HAP-1 (cell line): Measurements from ENCODE around the gene BTRC.

Experiments used
- DNase-seq, 2 experiments: peaks; one replicate each; pipeline ENCODE4 v3.0.0-alpha.2; 2016 to 2020; ENCODE audit warnings: low spot score in 2 of 2
- H3K27me3 ChIP-seq: fragments of 250-450 bp; sonication (Bioruptor Pico); 2 replicates; pipeline ENCODE4 v1.5.1; 2020; ENCODE audit warnings: low read depth, mild to moderate bottlenecking, moderate library complexity
- H3K36me3 ChIP-seq: fragments of 250-450 bp; sonication (Bioruptor Pico); replicated peaks from 2 replicates; pipeline ENCODE4 v1.5.1; 2020; ENCODE audit warnings: mild to moderate bottlenecking
- H3K4me1 ChIP-seq: fragments of 250-450 bp; sonication (Bioruptor Pico); 2 replicates; pipeline ENCODE4 v1.5.1; 2020; ENCODE audit warnings: mild to moderate bottlenecking
- H3K4me3 ChIP-seq: fragments of 250-450 bp; sonication (Bioruptor Pico); 2 replicates; pipeline ENCODE4 v1.5.1; 2020; ENCODE audit warnings: mild to moderate bottlenecking, moderate library complexity
- H3K9me3 ChIP-seq: fragments of 250-450 bp; sonication (Bioruptor Pico); 2 replicates; pipeline ENCODE4 v1.5.1; 2020; ENCODE audit warnings: mild to moderate bottlenecking, moderate library complexity
- in situ Hi-C: fragments of 300-500 bp; cut with MboI; formaldehyde crosslinking; loops from 3 replicates; pipeline ENCODE4 v1.14.3; 2020; ENCODE audit warnings: low sequenced_read_pairs, inconsistent platforms, mixed read lengths

Gene BTRC

DNA sequence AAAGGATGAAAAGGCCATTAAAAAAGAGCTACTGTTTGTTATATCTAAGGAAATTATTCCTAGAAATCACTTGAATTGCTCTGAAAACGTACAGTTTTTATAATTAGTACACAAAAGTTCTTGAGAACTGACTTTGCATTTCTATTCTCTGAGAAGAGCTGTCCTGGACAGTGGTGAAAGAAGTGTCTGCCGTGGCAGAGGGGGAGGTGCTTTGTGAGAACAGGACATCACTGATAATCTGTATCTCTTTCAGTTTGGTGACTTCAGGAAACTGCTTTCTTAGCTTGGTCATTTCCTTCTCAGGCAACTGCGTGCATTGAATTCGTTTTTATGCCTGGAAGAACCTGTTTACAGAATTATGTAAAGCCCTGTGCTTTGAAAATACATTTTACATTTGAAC, 182.0 kb downstream of the BTRC start:
- in situ Hi-C loops: no loop called here
- Histone ChIP-seq H3K4me1 (peaks cover 18% of the 10 kb centered on the region), H3K36me3 (no peaks in the 10 kb centered on the region), H3K4me3 (no peak overlapping the region), H3K27me3 (no peaks in the 10 kb centered on the region), H3K9me3 (no peaks in the 10 kb centered on the region)
- peak; percentile 26 to 32 for DNase-seq

GRCh38 chr10:101536800-101537199, 182.8 kb downstream of the BTRC start:
- Histone ChIP-seq H3K36me3 (no peaks in the 10 kb centered on the region), H3K4me1 (peaks cover 18% of the 10 kb centered on the region)
- peak in 1 of 2 experiments; percentile 20 for DNase-seq

DNA sequence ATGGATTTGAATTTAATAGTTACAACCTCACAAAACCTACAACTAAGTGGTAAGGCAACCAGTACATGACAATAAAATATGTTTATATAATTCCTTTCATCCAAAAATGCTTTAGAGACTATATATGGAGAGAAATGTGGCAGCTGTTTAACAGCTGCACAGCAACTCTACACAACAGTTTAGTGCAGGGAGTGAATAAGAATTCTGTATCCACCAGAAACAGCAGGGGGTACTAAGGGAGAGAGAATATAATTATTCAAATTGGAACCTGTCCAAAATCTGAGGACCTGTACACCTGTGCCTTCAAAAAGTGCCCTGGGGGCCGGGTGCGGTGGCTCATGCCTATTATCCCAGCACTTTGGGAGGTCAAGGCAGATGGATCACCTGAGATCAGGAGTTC, 184.5 kb downstream of the BTRC start:
- H3K4me3 ChIP-seq: no peak overlapping the region
- peaks cover 18% of the 10 kb centered on the region for H3K4me1 ChIP-seq
- DNase-seq: no peak
- H3K36me3 ChIP-seq: no peaks in the 10 kb centered on the region
- H3K9me3 ChIP-seq: no peaks in the 10 kb centered on the region
- H3K27me3 ChIP-seq: no peaks in the 10 kb centered on the region
- in situ Hi-C loops: no loop called here

More at GRCh38 chr10:101536800-101537199, 182.8 kb downstream of the BTRC start:
- H3K9me3 ChIP-seq: no peaks in the 10 kb centered on the region
- in situ Hi-C loops: no loop called here
- H3K27me3 ChIP-seq: no peaks in the 10 kb centered on the region
- H3K4me3 ChIP-seq: no peak overlapping the region

DNA sequence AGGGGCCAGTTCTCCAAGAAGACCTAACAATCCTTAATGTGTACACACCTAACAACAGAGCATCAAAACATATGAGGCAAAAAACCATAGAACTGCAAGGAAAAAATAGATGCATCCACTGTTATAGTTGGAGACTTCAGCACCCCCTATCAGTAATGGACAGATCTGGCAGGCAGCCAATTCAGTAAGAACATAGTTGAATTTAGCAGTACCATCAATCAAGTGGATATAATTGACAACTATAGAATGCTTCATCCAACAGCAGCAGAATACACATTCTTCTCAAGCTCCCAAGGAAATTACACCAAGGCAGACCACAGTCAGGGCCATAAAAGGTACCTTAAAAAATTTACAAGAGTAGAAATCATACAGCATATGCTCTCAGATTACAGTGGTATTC, 191.9 kb downstream of the BTRC start:
- Histone ChIP-seq H3K4me3 (no peak overlapping the region), H3K27me3 (no peaks in the 10 kb centered on the region), H3K36me3 (no peaks in the 10 kb centered on the region), H3K9me3 (no peaks in the 10 kb centered on the region), H3K4me1 (peaks cover 3% of the 10 kb centered on the region)
- in situ Hi-C loops: no loop called here
- DNase-seq: peak in 1 of 2 experiments; percentile 24

DNA sequence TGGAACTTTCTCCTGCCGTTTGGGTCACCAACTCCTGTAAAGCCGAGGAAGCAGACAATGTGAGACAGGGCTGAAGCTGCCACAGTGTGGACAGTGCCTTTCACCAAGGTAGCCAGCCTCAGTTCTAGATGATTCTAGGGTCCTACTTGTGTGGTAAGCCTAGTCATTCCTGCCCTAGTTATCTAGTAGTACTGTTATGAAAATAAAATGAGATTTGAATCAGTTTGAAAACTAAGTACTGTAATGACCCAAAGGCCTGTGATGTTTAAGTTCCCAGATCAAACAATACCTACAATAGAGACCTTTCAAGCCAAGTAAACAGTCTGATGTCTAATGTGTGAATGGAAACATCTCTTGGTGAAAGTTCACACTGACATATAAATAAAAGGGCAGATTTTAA, 197.0 kb downstream of the BTRC start:
- no peak overlapping the region for H3K4me3 ChIP-seq
- in situ Hi-C loops: no loop called here
- no peaks in the 10 kb centered on the region for H3K27me3 ChIP-seq
- H3K4me1 ChIP-seq: peaks cover 2% of the 10 kb centered on the region
- H3K36me3 ChIP-seq: no peaks in the 10 kb centered on the region; the same call in 1 of the 2 replicates
- no peaks in the 10 kb centered on the region for H3K9me3 ChIP-seq
- no peak for DNase-seq

DNA sequence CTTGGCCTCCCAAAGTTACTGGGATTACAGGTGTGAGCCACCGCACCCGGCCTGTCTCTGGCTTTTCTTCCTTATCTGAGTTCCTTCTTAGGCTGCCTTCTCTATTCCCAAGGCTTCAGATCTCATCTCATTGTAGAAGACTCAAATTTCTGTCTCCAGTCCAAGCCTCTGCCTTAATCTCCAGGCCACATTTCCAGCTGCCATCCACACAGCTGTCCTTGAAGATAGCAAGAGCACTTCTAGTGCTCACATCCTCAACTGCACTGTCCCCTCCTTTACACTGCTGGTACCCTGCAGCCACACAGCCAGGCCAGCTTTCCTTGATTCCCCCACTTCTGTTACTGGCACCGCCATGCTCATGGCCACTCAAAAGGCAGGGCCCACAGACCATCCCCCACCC, 198.5 kb downstream of the BTRC start:
- Histone ChIP-seq H3K4me1 (no peaks in the 10 kb centered on the region), H3K9me3 (no peaks in the 10 kb centered on the region), H3K4me3 (no peak overlapping the region), H3K36me3 (no peaks in the 10 kb centered on the region; the same call in 1 of the 2 replicates), H3K27me3 (no peaks in the 10 kb centered on the region)
- no peak for DNase-seq
- in situ Hi-C loops: no loop called here

DNA sequence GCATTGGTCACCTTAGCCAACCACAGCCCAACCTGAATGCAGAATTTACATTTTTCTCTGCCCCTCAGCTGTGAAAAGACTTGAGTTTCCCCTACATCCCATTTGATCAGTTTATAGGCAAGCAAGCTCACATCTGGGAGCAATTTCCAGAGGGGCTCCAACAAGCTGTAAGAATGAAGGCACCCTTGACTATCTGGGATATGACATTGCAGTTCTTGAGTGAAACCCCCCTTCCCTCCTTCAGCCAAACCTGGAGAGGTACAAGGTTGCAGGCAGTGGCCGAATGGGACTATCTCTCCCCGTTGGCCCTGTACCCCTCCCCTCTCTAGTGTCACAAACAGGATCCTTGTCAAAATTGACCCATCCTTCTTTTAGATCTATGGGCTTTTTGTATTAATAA, 203.6 kb downstream of the BTRC start:
- in situ Hi-C loops: no loop called here
- no peak for DNase-seq

DNA sequence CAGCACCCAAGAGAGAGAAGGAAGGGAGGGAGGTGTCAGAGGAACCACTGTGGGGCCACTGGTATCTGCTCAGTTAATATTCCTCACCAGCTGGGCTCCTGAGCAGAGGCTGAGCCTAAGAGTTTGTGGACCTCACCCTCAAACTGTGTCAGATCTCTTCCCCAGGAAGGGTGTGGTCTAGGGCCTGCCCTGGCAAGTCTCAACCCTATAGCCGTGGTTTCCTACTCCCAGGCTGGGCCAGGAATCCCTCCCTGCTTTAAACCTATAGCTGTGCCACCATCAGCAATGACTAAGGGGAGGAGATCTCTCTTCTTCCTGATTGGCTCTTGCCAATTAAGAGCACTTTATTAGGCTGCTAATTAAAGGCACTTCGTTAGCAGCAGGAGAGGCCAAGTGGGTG, 204.2 kb downstream of the BTRC start:
- no peak overlapping the region for H3K4me3 ChIP-seq
- DNase-seq: no peak
- in situ Hi-C loops: no loop called here
- H3K27me3 ChIP-seq: no peaks in the 10 kb centered on the region
- no peaks in the 10 kb centered on the region; the same call in 1 of the 2 replicates for H3K36me3 ChIP-seq
- H3K4me1 ChIP-seq: no peaks in the 10 kb centered on the region
- no peaks in the 10 kb centered on the region for H3K9me3 ChIP-seq

More for the DNA sequence above, 203.6 kb downstream of the BTRC start:
- Histone ChIP-seq H3K4me3 (no peak overlapping the region), H3K36me3 (no peaks in the 10 kb centered on the region; the same call in 1 of the 2 replicates), H3K9me3 (no peaks in the 10 kb centered on the region), H3K27me3 (no peaks in the 10 kb centered on the region), H3K4me1 (no peaks in the 10 kb centered on the region)

- no peaks in the 10 kb centered on the region for H3K27me3 ChIP-seq
- H3K36me3 ChIP-seq: no peaks in the 10 kb centered on the region; the same call in 1 of the 2 replicates
- H3K4me3 ChIP-seq: no peak overlapping the region
- no peaks in the 10 kb centered on the region for H3K9me3 ChIP-seq
- in situ Hi-C loops: no loop called here
- no peaks in the 10 kb centered on the region for H3K4me1 ChIP-seq
- no peak for DNase-seq
Observed at GRCh38 chr10:101558671-101559595, 205.0 kb downstream of the BTRC start.

DNA sequence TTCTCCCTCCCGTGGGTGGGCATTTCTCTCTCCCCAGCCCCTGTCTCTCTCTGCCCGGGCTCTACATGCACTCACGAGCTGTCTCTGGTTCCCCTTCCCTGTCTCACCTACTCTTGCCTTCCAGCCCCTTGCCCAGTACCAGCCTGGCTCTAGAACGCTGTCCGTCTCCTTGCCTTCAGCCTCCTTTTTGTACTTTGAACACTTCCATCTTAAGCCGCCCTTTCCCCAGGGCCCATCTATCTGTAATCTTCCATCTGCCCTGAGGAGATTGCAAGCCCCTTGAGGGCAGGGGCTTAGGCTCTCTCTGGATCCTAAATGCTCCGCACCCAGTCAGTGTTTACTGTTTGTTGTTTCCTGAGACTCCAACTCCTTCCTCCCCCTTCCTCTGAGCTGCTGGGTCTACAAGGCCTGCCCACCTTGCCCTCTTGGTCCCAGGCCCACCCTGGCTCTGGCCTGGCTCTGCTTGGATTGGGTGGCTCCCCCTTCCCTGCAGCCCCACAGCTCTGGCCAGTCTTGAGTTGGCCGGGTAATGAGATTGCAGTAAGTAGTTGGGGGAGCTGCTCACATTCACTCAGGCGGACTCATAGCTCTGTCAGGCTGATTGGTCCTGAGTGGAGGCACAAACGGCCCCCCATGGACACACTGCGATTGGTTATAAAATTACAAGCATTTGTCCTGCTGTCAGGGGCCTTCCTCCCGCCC, 205.8 kb downstream of the BTRC start:
- Histone ChIP-seq H3K4me1 (no peaks in the 10 kb centered on the region), H3K36me3 (no peaks in the 10 kb centered on the region; the same call in 1 of the 2 replicates), H3K9me3 (no peaks in the 10 kb centered on the region), H3K4me3 (no peak overlapping the region), H3K27me3 (no peaks in the 10 kb centered on the region)
- in situ Hi-C loops: loop anchor here (10.0 kb wide), 1 partner anchor 265 kb away; no protein-coding TSS in a partner anchor
- no peak for DNase-seq

DNA sequence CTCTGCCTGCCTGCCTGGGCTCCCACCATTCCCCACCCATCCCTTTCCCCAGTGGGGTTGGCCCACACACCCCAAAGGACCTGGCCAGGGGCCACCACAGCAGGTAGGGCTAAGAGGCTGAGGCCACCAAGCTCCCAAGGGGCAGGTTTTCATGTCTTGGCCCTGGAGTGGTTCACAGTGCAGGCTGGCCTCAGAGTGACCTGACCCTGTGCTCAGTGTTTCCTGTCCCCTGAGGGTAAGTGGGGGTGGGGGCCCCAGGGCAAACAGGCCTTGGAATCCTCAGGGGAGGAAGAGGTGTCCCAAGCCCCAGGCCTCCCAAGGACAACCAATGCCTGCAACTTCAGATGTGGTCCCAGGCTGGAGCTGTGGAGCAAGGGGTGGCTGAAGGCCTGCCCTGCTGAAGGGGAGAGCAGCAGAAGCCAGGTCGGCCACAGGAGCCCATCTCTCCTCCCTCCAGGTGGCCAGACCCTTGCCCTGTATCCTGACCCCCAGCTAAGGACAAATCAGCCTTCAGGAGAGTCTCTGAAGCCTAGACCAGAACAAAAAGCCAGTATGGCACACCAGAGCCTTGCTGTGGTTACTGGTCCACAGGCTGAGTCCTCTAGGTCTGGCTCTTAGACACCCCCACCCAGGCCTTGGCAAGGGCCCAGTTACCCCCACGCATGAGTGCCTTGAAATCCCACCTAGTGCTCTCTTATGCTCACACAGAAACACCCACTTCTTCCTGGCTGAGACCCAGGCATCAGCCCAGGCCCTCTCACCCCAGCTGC, 206.5 kb downstream of the BTRC start:
- no peak for DNase-seq
- H3K9me3 ChIP-seq: no peaks in the 10 kb centered on the region
- in situ Hi-C loops: loop anchor here (10.0 kb wide), 1 partner anchor 266 kb away; no protein-coding TSS in a partner anchor
- no peaks in the 10 kb centered on the region for H3K4me1 ChIP-seq
- H3K4me3 ChIP-seq: no peak overlapping the region
- no peaks in the 10 kb centered on the region for H3K27me3 ChIP-seq
- H3K36me3 ChIP-seq: no peaks in the 10 kb centered on the region; the same call in 1 of the 2 replicates

DNA sequence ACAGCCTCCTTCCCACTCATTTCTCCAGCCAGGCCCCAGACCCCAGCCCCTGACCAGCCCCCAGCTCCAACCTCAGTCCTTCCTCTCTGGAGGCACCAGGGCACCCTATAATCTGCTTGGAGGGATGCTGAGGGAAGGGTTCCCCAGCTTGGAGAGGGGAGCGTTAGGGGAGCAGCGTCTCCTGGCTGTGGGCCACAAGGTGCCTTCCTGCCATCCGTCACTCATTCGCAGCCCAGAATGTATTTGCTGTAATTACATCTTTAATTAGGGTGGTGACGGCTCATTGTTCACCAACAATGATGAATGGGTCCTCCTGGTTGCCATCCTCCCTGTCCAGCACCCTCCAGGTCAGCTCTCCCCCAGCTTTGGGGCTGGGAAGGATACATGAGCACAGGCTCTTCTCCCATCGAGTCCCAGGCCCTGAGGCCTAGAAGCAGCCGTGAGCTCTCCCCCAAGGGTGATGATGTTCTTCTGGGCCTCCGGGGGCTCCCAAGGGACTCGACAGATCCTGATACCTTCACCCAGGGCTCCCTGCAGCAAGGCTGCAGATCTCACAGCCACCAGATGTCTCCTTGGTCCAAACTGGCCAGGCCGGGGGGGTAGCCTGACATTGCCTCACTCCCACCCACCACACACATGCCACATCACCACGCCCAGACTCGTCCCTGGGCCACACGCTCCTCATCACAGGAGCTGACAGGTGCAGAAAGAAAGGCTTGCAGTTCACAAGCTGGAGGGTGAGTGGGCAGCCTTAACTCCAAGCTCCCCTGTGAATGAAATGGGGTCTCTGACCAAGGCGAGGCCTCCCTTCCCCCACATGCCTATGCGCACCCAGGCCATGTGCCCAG, 207.3 kb downstream of the BTRC start:
- H3K4me1 ChIP-seq: no peaks in the 10 kb centered on the region
- in situ Hi-C loops: loop anchor here (10.0 kb wide), 1 partner anchor 266 kb away; no protein-coding TSS in a partner anchor
- H3K27me3 ChIP-seq: no peaks in the 10 kb centered on the region
- H3K4me3 ChIP-seq: no peak overlapping the region
- H3K36me3 ChIP-seq: no peaks in the 10 kb centered on the region
- H3K9me3 ChIP-seq: no peaks in the 10 kb centered on the region
- DNase-seq: no peak
